ENCODE measurements around the gene FHL2. TPM values are rescaled to one million over a fixed set of nuclear protein-coding genes. Genes with fewer than 3 reads are reported as not detected.
"Not testable (repeated sequence)": the region's sequence is repeated elsewhere in the genome, so short reads cannot be mapped to it uniquely, and the experiment has no call there.

Gene FHL2
- total RNA-seq, 6 experiments from 2014 or later, result 4.2 to 36.6 (median 12.0) TPM

- Histone ChIP-seq H3K27ac (no peak overlapping the region), H3K36me3 (no peaks in the 10 kb centered on the region), H3K9me3 (no peaks in the 10 kb centered on the region), H3K4me3 (no peak overlapping the region), H3K27me3 (no peaks in the 10 kb centered on the region), H3K4me1 (peaks cover 0 to 8% (median 3%) of the 10 kb centered on the region in 4 donors)
- WGBS (ENCODE audit: insufficient coverage, low coverage, low lambda C conversion rate, missing lambda C conversion rate), result 70% methylated on average over 6 of the region's 6 CpGs
- DNase-seq, result no peak
- intact Hi-C loops (cut with DNase I), result no loop called here
- TF ChIP-seq CTCF (IDR thresholded peaks at IDR 0.05) (no peak), POLR2A (IDR thresholded peaks at IDR 0.05) (no peak)
- ATAC-seq, result no peak
Measured at GRCh38 chr2:105425936-105426625, 27.2 kb upstream of the FHL2 start.

- 94% methylated on average over 3 of the region's 3 CpGs for WGBS (ENCODE audit: insufficient coverage, low coverage, low lambda C conversion rate, missing lambda C conversion rate)
Measured at GRCh38 chr2:105424836-105425235, 26.0 kb upstream of the FHL2 start.

GRCh38 chr2:105422801-105423200 is 23.9 kb upstream of the FHL2 start:
- Histone ChIP-seq H3K27ac (no peak overlapping the region), H3K27me3 (no peaks in the 10 kb centered on the region), H3K9me3 (no peaks in the 10 kb centered on the region), H3K4me1 (peaks cover 0 to 14% (median 6%) of the 10 kb centered on the region in 4 donors), H3K4me3 (no peak overlapping the region), H3K36me3 (no peaks in the 10 kb centered on the region)
- no peak for ATAC-seq
- DNase-seq, result no peak
- intact Hi-C loops (cut with DNase I), result no loop called here
- no peak for TF ChIP-seq CTCF (IDR thresholded peaks at IDR 0.05)
- 80% methylated on average over 5 of the region's 5 CpGs for WGBS (ENCODE audit: insufficient coverage, low coverage, low lambda C conversion rate, missing lambda C conversion rate)

More at GRCh38 chr2:105424836-105425235, 26.0 kb upstream of the FHL2 start:
- H3K9me3 ChIP-seq; ATAC-seq; DNase-seq; intact Hi-C loops (cut with DNase I); H3K4me3 ChIP-seq; H3K27me3 ChIP-seq; H3K36me3 ChIP-seq; H3K27ac ChIP-seq: not testable (repeated sequence)
- H3K4me1 ChIP-seq, result peaks cover 0 to 14% (median 6%) of the 10 kb centered on the region in 4 donors

- 33% methylated on average over 1 of the region's 2 CpGs for WGBS (ENCODE audit: insufficient coverage, low coverage, low lambda C conversion rate, missing lambda C conversion rate)
- intact Hi-C loops (cut with DNase I), result no loop called here
- H3K27me3 ChIP-seq, result no peaks in the 10 kb centered on the region
- peaks cover 0 to 14% (median 6%) of the 10 kb centered on the region in 4 donors for H3K4me1 ChIP-seq
- ATAC-seq (peak; percentile 97 to 100 (median 98)), DNase-seq (peak in 2 of 3 donors; percentile 68 to 87)
- no peaks in the 10 kb centered on the region for H3K9me3 ChIP-seq
- H3K27ac ChIP-seq, result peak overlapping the region; percentile 20 to 94 (median 87)
- no peak overlapping the region for H3K4me3 ChIP-seq
- H3K36me3 ChIP-seq, result no peaks in the 10 kb centered on the region
- TF ChIP-seq CTCF (IDR thresholded peaks at IDR 0.05) (no peak), POLR2A (IDR thresholded peaks at IDR 0.05) (no peak)
Measured at GRCh38 chr2:105421053-105421452, 22.2 kb upstream of the FHL2 start.

GRCh38 chr2:105418522-105418921 is 19.7 kb upstream of the FHL2 start:
- Histone ChIP-seq H3K4me1 (peaks cover 0 to 14% (median 6%) of the 10 kb centered on the region in 4 donors), H3K4me3 (no peak overlapping the region), H3K36me3 (no peaks in the 10 kb centered on the region), H3K27me3 (no peaks in the 10 kb centered on the region), H3K27ac (no peak overlapping the region), H3K9me3 (no peaks in the 10 kb centered on the region)
- WGBS (ENCODE audit: insufficient coverage, low coverage, low lambda C conversion rate, missing lambda C conversion rate), result 100% methylated on average over 6 of the region's 6 CpGs
- TF ChIP-seq POLR2A (IDR thresholded peaks at IDR 0.05), result no peak
- no peak for TF ChIP-seq CTCF (IDR thresholded peaks at IDR 0.05)
- no peak for ATAC-seq
- intact Hi-C loops (cut with DNase I), result no loop called here
- no peak for DNase-seq

Measured in right lobe of liver (tissue), 6 donors.